Spleen (tissue), 7 donors: ENCODE data around the gene RPL7L1.

Experiments used
- CTCF ChIP-seq, 11 experiments: fragments of 200-600 bp in 7 of 11; fragments of 450-650 bp in 4 of 11; sonication (generic) in 4 of 11; IDR thresholded peaks in 8 of 11; conservative IDR thresholded peaks in 3 of 11; 1 replicate in 7 of 11; 2 replicates in 4 of 11; pipeline versions ENCODE4 v1.4.0 to v1.8.0; 2016 to 2021; ENCODE audit warnings: antibody characterized with exemption in 11 of 11, inconsistent platforms in 4 of 11, mild to moderate bottlenecking in 1 of 11
- POLR2A ChIP-seq, 3 donors: fragments of 450-650 bp; IDR thresholded peaks; one replicate each; pipeline ENCODE4 v1.5.1; 2017; ENCODE audit warnings: antibody characterized with exemption in 3 of 3, mild to moderate bottlenecking in 1 of 3
- POLR2AphosphoS5 ChIP-seq, 3 donors: sonication (generic); formaldehyde crosslinking; IDR thresholded peaks; one replicate each; pipeline ENCODE4 v1.5.1; 2017; ENCODE audit warnings: antibody characterized with exemption in 3 of 3
- donor health status: DM: no; HTN: no; CAD: no; lungs with moderate emphysema.
- donor health status: DM: no; HTN: no; CAD: no.
- donor health status: DM: no; HTN: no; CAD: no.

DNA sequence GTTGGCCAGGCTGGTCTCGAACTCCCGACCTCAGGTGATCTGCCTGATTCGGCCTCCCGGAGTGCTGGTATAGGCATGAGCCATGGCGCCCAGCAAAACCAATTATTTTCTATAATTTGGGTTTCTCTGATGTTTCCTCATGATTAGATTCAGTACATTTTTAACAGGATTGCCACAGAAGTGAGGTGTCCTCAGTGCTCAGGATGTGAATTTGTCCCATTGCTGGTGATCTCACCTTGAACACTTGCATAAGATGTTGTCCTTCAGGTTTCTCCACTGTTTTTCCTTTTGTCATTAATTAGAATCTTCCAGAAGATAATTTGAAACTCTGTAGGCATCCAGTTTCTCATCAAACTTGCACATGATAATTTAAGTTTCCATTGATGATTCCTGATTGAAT is 45.4 kb upstream of the RPL7L1 start:
- TF ChIP-seq CTCF (IDR thresholded peaks at IDR 0.05 in 8 of 11, conservative IDR thresholded peaks at IDR 0.05 in 3 of 11): no peak
- no peak for TF ChIP-seq POLR2A (IDR thresholded peaks at IDR 0.05)
- no peak for TF ChIP-seq POLR2AphosphoS5 (IDR thresholded peaks at IDR 0.05)
